Transverse colon (tissue), 4 donors: ENCODE data around the gene C6. TPM values are rescaled to one million over a fixed set of nuclear protein-coding genes. Genes with fewer than 3 reads are reported as not detected.

Experiments
- DNase-seq: peaks from one replicate; pipeline ENCODE4 v3.0.0-alpha.2; 2019
- H3K27ac ChIP-seq, 4 donors: fragments of 200-600 bp; sonication (generic); 2 replicates each; pipeline ENCODE4 v1.5.1; 2016 to 2018; ENCODE audit warnings: inconsistent platforms in 4 of 4
- H3K27me3 ChIP-seq: fragments of 200-600 bp; sonication (generic); 2 replicates; pipeline ENCODE4 v1.5.1; 2017; ENCODE audit warnings: inconsistent platforms
- H3K36me3 ChIP-seq, 4 donors: fragments of 200-600 bp; sonication (generic); 2 replicates each; pipeline ENCODE4 v1.5.1; 2017 to 2019; ENCODE audit warnings: inconsistent platforms in 4 of 4
- H3K4me1 ChIP-seq, 4 donors: fragments of 200-600 bp; sonication (generic); 2 replicates each; pipeline ENCODE4 v1.5.1; 2017 to 2020; ENCODE audit warnings: inconsistent platforms in 4 of 4
- H3K4me3 ChIP-seq, 4 donors: fragments of 200-600 bp; sonication (generic); 1 replicate in 1 of 4; 2 replicates in 3 of 4; pipeline versions ENCODE4 v1.5.1 to v1.6.1; 2017 to 2019; ENCODE audit warnings: inconsistent platforms in 4 of 4
- H3K9me3 ChIP-seq, 2 donors: fragments of 200-600 bp; sonication (generic); 2 replicates each; pipeline ENCODE4 v1.5.1; 2017 to 2019; ENCODE audit warnings: inconsistent platforms in 2 of 2
- CTCF ChIP-seq, 5 experiments: fragments of 200-600 bp in 3 of 5; fragments of 450-650 bp in 2 of 5; sonication (generic) in 3 of 5; IDR thresholded peaks; 1 replicate in 2 of 5; 2 replicates in 3 of 5; pipeline ENCODE4 v1.5.1; 2016 to 2017; ENCODE audit warnings: antibody characterized with exemption in 5 of 5, inconsistent platforms in 3 of 5, mild to moderate bottlenecking in 2 of 5, moderate library complexity in 1 of 5
- EP300 ChIP-seq: sonication (generic); formaldehyde crosslinking; IDR thresholded peaks from one replicate; pipeline ENCODE4 v1.6.1; 2017; ENCODE audit warnings: antibody characterized with exemption, low read depth
- POLR2A ChIP-seq: fragments of 450-650 bp; IDR thresholded peaks from one replicate; pipeline ENCODE4 v1.6.1; 2016; ENCODE audit warnings: antibody characterized with exemption, mild to moderate bottlenecking, moderate library complexity
- POLR2AphosphoS5 ChIP-seq, 3 donors: sonication (generic); formaldehyde crosslinking; IDR thresholded peaks; one replicate each; pipeline ENCODE4 v1.6.1; 2016; ENCODE audit warnings: antibody characterized with exemption in 3 of 3
- WGBS, 2 donors: methylation state at CpG; one replicate each; pipeline ENCODE4 v1.1.5; 2018; ENCODE audit warnings: low coverage in 1 of 2; 5-methylcytosine and 5-hydroxymethylcytosine counted together
- in situ Hi-C, 4 donors: fragments of 200-750 bp; cut with MboI; loops; one replicate each; pipeline versions ENCODE4 v1.15.0 to v1.15.1; 2017; ENCODE audit warnings: low sequenced_read_pairs in 3 of 4, low pct_ligation_motif_present in 1 of 4, low pct_unique_long_range_greater_than_20kb in 1 of 4
- intact Hi-C: fragments of 100-400 bp; cut with DNase I; formaldehyde crosslinking; loops from one replicate; pipeline ENCODE4 v1.15.1; 2023; ENCODE audit warnings: low total_unique reads
- total RNA-seq, 4 donors: library from RNA; depleted of rRNA; stranded (reverse); fragments of >200 nt; gene quantifications; one replicate each; pipeline ENCODE4 v1.1.0, GENCODE V29; 2016

The C6 gene
- total RNA-seq, 4 donors from 2014 or later: 1.9 to 2.2 (median 2.0) TPM; not detected in 1

- Histone ChIP-seq H3K27me3 (no peaks in the 10 kb centered on the region), H3K4me3 (no peak overlapping the region), H3K27ac (no peak overlapping the region), H3K4me1 (no peaks in the 10 kb centered on the region), H3K9me3 (no peaks in the 10 kb centered on the region), H3K36me3 (no peaks in the 10 kb centered on the region)
- TF ChIP-seq CTCF (IDR thresholded peaks at IDR 0.05) (no peak), EP300 (no peak), POLR2A (no peak), POLR2AphosphoS5 (IDR thresholded peaks at IDR 0.05) (no peak)
- WGBS, 2 donors: 59 to 73% methylated on average over 1 of the region's 1 CpG
- intact Hi-C loops: no loop called here
- DNase-seq: no peak
- in situ Hi-C loops: no loop called here
These were observed 119.5 kb downstream of the C6 start for GRCh38 chr5:41093803-41094202.

Other genes with a start within 250 kb of the C6 start
- gene MROH2B, start 142.2 kb downstream of the C6 start, total RNA-seq: not detected